Muscle of leg (tissue), 11 donors: Measurements from ENCODE around the gene RBL2. TPM values are rescaled to one million over a fixed set of nuclear protein-coding genes. Genes with fewer than 3 reads are reported as not detected.
"Not testable (repeated sequence)": the region's sequence is repeated elsewhere in the genome, so short reads cannot be mapped to it uniquely, and the experiment has no call there.

Source experiments
- DNase-seq: peaks from one replicate; pipeline ENCODE4 v3.0.0; 2013
- H3K27ac ChIP-seq: one replicate; pipeline ENCODE4 v1.5.1; 2013; ENCODE audit warnings: mild to moderate bottlenecking, low read length, control low read depth
- H3K27me3 ChIP-seq: one replicate; pipeline ENCODE4 v1.6.1; 2013; ENCODE audit warnings: low read length; ENCODE audit not compliant: control insufficient read depth, insufficient read depth
- H3K36me3 ChIP-seq: one replicate; pipeline ENCODE4 v1.6.1; 2013; ENCODE audit warnings: low read length; ENCODE audit not compliant: control insufficient read depth, insufficient read depth
- H3K4me1 ChIP-seq: one replicate; pipeline ENCODE4 v1.6.1; 2013; ENCODE audit warnings: low read length; ENCODE audit not compliant: control insufficient read depth, insufficient read depth
- H3K4me3 ChIP-seq: one replicate; pipeline ENCODE4 v1.5.1; 2013; ENCODE audit warnings: low read length, control low read depth
- H3K9me3 ChIP-seq: replicated peaks from 2 replicates; pipeline ENCODE4 v1.6.1; 2013; ENCODE audit warnings: low read depth, low read length; ENCODE audit not compliant: control insufficient read depth
- WGBS: methylation state at CpG from one replicate; pipeline ENCODE4 v1.1.5; 2013; ENCODE audit warnings: missing lambda C conversion rate; ENCODE audit not compliant: insufficient coverage; 5-methylcytosine and 5-hydroxymethylcytosine counted together
- polyA plus RNA-seq, 8 donors: library from polyadenylated mRNA; unstranded; fragments of 120-200 nt; gene quantifications; one replicate each; pipeline versions ENCODE4 v1.2.1 to v1.2.3, GENCODE V29; 2013; ENCODE audit warnings: inconsistent platforms in 1 of 8, low replicate concordance in 1 of 8; ENCODE audit not compliant: insufficient read length in 8 of 8, insufficient read depth in 1 of 8
- total RNA-seq: library from RNA; stranded (reverse); fragments of 120-200 nt; gene quantifications from one replicate; pipeline ENCODE4 v1.2.4, GENCODE V29; 2013

RBL2 gene
- total and polyA plus RNA-seq, 9 donors: 33.5 to 54.1 (median 39.6) TPM

GRCh38 chr16:53511403-53512280 is 77.4 kb downstream of the RBL2 start:
- Histone ChIP-seq H3K36me3 (no peaks in the 10 kb centered on the region), H3K4me3 (no peak overlapping the region), H3K27ac (no peak overlapping the region), H3K9me3 (no peaks in the 10 kb centered on the region), H3K27me3 (no peaks in the 10 kb centered on the region), H3K4me1 (peaks cover 10% of the 10 kb centered on the region)
- 87% methylated on average over 7 of the region's 12 CpGs for WGBS
- no peak for DNase-seq

- peaks cover 10% of the 10 kb centered on the region for H3K4me1 ChIP-seq
- DNase-seq, H3K4me3 ChIP-seq, H3K27me3 ChIP-seq, H3K36me3 ChIP-seq, H3K9me3 ChIP-seq, H3K27ac ChIP-seq: not testable (repeated sequence)
- WGBS: no CpG with 5 or more reads among the region's 1 CpG
Observed at GRCh38 chr16:53512795-53513194, 78.5 kb downstream of the RBL2 start.

DNA sequence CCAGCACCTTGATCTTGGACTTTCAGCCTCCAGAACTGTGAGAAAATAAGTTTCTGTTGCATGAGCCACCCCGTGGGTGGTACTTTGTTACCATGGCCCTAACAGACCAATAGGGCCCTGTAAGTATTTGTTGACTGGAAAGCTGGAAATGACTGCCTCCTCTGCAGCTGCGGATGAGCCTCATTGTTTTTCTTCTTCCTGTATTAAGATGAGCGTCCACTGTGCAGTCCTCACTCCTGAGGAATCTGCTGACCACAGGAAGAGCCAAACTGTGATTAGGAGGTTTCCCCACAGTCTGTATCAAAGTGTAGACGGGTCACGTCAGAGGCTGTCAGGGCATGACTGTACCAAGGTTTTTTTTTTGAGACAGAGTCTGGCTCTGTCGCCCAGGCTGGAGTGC is 81.0 kb downstream of the RBL2 start:
- no peaks in the 10 kb centered on the region for H3K36me3 ChIP-seq
- no peaks in the 10 kb centered on the region for H3K9me3 ChIP-seq
- peak overlapping the region; percentile 55 for H3K27ac ChIP-seq
- H3K27me3 ChIP-seq: no peaks in the 10 kb centered on the region
- H3K4me1 ChIP-seq: peaks cover 10% of the 10 kb centered on the region
- 81% methylated on average over 5 of the region's 6 CpGs for WGBS
- no peak overlapping the region for H3K4me3 ChIP-seq
- peak; percentile 41 for DNase-seq

GRCh38 chr16:53515811-53516210 is 81.5 kb downstream of the RBL2 start:
- H3K4me1 ChIP-seq: peaks cover 9% of the 10 kb centered on the region
- DNase-seq: no peak
- no peaks in the 10 kb centered on the region for H3K9me3 ChIP-seq
- 56% methylated on average over 1 of the region's 2 CpGs for WGBS
- no peaks in the 10 kb centered on the region for H3K27me3 ChIP-seq
- no peak overlapping the region for H3K4me3 ChIP-seq
- H3K27ac ChIP-seq: peak overlapping the region; percentile 42
- H3K36me3 ChIP-seq: no peaks in the 10 kb centered on the region

DNA sequence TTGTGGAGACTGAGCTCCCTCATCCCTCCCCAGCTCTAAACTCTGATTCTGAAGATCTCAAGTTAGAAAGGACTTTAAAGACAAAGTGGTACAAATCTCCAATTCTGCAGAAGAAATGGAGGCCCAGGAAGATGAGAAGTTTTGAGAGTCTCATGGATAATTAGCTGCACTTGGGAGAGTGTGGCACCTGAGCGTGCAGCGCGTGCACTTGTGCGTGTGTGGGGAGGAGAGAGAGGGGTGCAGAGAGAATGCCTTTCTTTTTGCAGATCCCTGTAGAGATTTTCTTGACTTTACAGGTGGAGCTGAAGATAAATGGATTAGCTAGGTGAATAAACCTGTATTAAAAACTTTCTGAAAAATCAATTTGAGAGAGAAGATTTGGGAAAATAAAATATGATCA is 83.6 kb downstream of the RBL2 start:
- no peak for DNase-seq
- H3K27me3 ChIP-seq: no peaks in the 10 kb centered on the region
- H3K27ac ChIP-seq: peak overlapping the region; percentile 86
- no peak overlapping the region for H3K4me3 ChIP-seq
- H3K9me3 ChIP-seq: no peaks in the 10 kb centered on the region
- no peaks in the 10 kb centered on the region for H3K36me3 ChIP-seq
- WGBS: 96% methylated on average over 4 of the region's 4 CpGs
- peaks cover 9% of the 10 kb centered on the region for H3K4me1 ChIP-seq

GRCh38 chr16:53518550-53519416 is 84.5 kb downstream of the RBL2 start:
- H3K9me3 ChIP-seq: no peaks in the 10 kb centered on the region
- DNase-seq: peak; percentile 67
- WGBS: 53% methylated on average over 13 of the region's 19 CpGs

GRCh38 chr16:53519417-53520091 is 85.3 kb downstream of the RBL2 start:
- H3K9me3 ChIP-seq: no peaks in the 10 kb centered on the region
- no peak for DNase-seq
- peak overlapping the region; percentile 86 for H3K27ac ChIP-seq
- H3K27me3 ChIP-seq: no peaks in the 10 kb centered on the region
- 91% methylated on average over 5 of the region's 8 CpGs for WGBS
- H3K36me3 ChIP-seq: no peaks in the 10 kb centered on the region
- H3K4me1 ChIP-seq: peaks cover 9% of the 10 kb centered on the region
- no peak overlapping the region for H3K4me3 ChIP-seq

More at GRCh38 chr16:53518550-53519416, 84.5 kb downstream of the RBL2 start:
- H3K27ac ChIP-seq: peak overlapping the region; percentile 86
- H3K4me3 ChIP-seq: no peak overlapping the region
- no peaks in the 10 kb centered on the region for H3K27me3 ChIP-seq
- peaks cover 9% of the 10 kb centered on the region for H3K4me1 ChIP-seq
- no peaks in the 10 kb centered on the region for H3K36me3 ChIP-seq

GRCh38 chr16:53523126-53523804 is 89.0 kb downstream of the RBL2 start:
- no peaks in the 10 kb centered on the region for H3K9me3 ChIP-seq
- peaks cover 4% of the 10 kb centered on the region for H3K4me1 ChIP-seq
- H3K27me3 ChIP-seq: no peaks in the 10 kb centered on the region
- 85% methylated on average over 21 of the region's 21 CpGs for WGBS
- H3K4me3 ChIP-seq: no peak overlapping the region
- no peak for DNase-seq
- no peak overlapping the region for H3K27ac ChIP-seq
- no peaks in the 10 kb centered on the region for H3K36me3 ChIP-seq

DNA sequence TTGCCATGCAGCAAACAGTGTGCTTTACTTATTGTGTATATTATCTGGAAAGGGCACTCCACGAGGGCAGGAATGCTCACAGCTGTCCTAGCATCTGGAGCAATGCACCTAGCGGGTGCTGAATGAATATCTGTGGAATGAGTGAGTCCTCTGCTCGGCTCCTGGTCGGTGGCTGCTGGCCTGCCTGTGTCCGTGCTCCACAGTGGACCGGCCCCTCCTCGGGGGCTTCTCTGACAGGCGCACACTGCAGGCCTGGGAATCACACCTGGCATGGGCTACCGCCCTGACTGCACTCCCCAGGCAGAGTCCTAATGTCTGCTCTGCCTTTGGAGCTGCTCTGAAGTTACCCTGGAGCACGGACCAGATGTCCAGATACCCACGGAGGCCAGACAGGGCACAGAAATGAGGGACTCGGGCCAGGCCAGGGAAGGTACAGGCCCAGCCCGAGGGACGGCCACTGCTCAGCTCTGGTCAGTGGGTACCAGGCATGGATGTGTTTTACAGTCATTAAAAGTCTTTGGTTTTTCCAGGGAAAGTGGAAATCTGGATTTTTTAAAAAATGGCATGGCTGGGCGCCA is 89.8 kb downstream of the RBL2 start:
- Histone ChIP-seq H3K36me3 (no peaks in the 10 kb centered on the region), H3K27ac (no peak overlapping the region), H3K9me3 (no peaks in the 10 kb centered on the region), H3K4me1 (peaks cover 7% of the 10 kb centered on the region), H3K4me3 (no peak overlapping the region), H3K27me3 (no peaks in the 10 kb centered on the region)
- DNase-seq: no peak
- 78% methylated on average over 14 of the region's 15 CpGs for WGBS
